Left lung (tissue), 10 donors: Measurements from ENCODE around the gene SERPINA9. TPM values are rescaled to one million over a fixed set of nuclear protein-coding genes. Genes with fewer than 3 reads are reported as not detected.
"Not testable (repeated sequence)": the region's sequence is repeated elsewhere in the genome, so short reads cannot be mapped to it uniquely, and the experiment has no call there.

ENCODE experiments used
- ATAC-seq: fragments of 200-7000 bp; cut with Tn5 transposase; one replicate; pipeline ENCODE4 v1.9.1; 2020; ENCODE audit warnings: moderate library complexity
- DNase-seq, 4 donors: peaks; one replicate each; pipeline ENCODE4 v3.0.0-alpha.2; 2013 to 2020
- H3K27ac ChIP-seq, 2 donors: fragments of 200-600 bp; sonication (generic) in 1 of 2; one replicate each; pipeline versions ENCODE4 v1.5.0 to v1.8.0; 2020 to 2021
- H3K27me3 ChIP-seq, 2 donors: fragments of 200-600 bp; sonication (generic) in 1 of 2; one replicate each; pipeline versions ENCODE4 v1.5.0 to v1.8.0; 2020 to 2021
- H3K36me3 ChIP-seq, 2 donors: fragments of 200-600 bp; sonication (generic) in 1 of 2; one replicate each; pipeline versions ENCODE4 v1.5.0 to v1.8.0; 2020 to 2021
- H3K4me1 ChIP-seq, 2 donors: fragments of 200-600 bp; one replicate each; pipeline ENCODE4 v1.8.0; 2021
- H3K4me3 ChIP-seq, 2 donors: fragments of 200-600 bp; sonication (generic) in 1 of 2; one replicate each; pipeline versions ENCODE4 v1.5.0 to v1.8.0; 2020 to 2021; ENCODE audit warnings: mild to moderate bottlenecking in 1 of 2
- H3K9me3 ChIP-seq, 2 donors: fragments of 200-600 bp; sonication (generic) in 1 of 2; one replicate each; pipeline versions ENCODE4 v1.5.0 to v1.8.0; 2020 to 2021
- intact Hi-C, 2 donors: fragments of 100-400 bp; cut with DNase I; formaldehyde crosslinking; loops; one replicate each; pipeline versions ENCODE4 v1.11.2 to v1.14.2; 2022
- polyA plus RNA-seq, 6 donors: library from polyadenylated mRNA; unstranded; fragments of 120-200 nt; gene quantifications; one replicate each; pipeline ENCODE4 v1.2.1, GENCODE V29; 2013; ENCODE audit not compliant: insufficient read length in 6 of 6
- total RNA-seq, 2 donors: library from RNA; stranded (reverse); fragmentation: NEBNext Ultra II Directional; extraction: Animal tissue kit (Norgen Biotek cat#: 25700); gene quantifications; one replicate each; pipeline ENCODE4 v1.2.1, GENCODE V29; 2021
- TF ChIP-seq, protein P1 (sequence below), 2 donors: fragments of 200-600 bp; sonication (generic) in 1 of 2; IDR thresholded peaks; one replicate each; pipeline versions ENCODE4 v1.5.0 to v1.8.0; 2021; ENCODE audit warnings: antibody characterized with exemption in 2 of 2
- donor health status: DM: no; HTN: yes; CAD: no.
- donor health status: DM: no; HTN: no; CAD: no.

Gene SERPINA9
- total and polyA plus RNA-seq, 8 donors: not detected

DNA sequence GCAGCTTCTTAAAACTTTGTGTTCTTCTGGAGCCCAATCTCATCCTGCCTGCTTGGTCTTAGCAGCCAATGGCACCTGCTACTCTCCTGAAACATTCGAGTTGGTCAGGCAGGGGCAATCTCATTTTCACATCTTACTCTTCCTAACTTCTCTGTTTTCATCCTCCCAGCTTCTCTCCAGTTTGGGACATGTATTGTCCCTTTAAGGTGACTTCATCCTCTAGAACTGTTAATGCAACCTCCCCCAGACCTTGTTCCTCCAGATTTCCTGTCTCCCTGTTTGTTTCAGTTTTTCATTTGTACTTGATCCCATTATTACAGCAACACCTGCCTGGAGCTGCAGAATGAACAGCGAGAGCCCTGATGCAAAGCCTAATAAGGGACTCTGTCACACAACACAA, 54.7 kb downstream of the SERPINA9 start:
- H3K9me3 ChIP-seq: no peaks in the 10 kb centered on the region
- peaks cover 0 to 6% of the 10 kb centered on the region in 2 donors for H3K4me1 ChIP-seq
- peaks cover 0 to 15% of the 10 kb centered on the region in 2 donors for H3K27me3 ChIP-seq
- no peaks in the 10 kb centered on the region for H3K36me3 ChIP-seq
- TF ChIP-seq, protein P1, sequence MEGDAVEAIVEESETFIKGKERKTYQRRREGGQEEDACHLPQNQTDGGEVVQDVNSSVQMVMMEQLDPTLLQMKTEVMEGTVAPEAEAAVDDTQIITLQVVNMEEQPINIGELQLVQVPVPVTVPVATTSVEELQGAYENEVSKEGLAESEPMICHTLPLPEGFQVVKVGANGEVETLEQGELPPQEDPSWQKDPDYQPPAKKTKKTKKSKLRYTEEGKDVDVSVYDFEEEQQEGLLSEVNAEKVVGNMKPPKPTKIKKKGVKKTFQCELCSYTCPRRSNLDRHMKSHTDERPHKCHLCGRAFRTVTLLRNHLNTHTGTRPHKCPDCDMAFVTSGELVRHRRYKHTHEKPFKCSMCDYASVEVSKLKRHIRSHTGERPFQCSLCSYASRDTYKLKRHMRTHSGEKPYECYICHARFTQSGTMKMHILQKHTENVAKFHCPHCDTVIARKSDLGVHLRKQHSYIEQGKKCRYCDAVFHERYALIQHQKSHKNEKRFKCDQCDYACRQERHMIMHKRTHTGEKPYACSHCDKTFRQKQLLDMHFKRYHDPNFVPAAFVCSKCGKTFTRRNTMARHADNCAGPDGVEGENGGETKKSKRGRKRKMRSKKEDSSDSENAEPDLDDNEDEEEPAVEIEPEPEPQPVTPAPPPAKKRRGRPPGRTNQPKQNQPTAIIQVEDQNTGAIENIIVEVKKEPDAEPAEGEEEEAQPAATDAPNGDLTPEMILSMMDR (IDR thresholded peaks at IDR 0.05): no peak
- intact Hi-C loops: no loop called here
- H3K4me3 ChIP-seq: no peak overlapping the region
- no peak for DNase-seq
- no peak overlapping the region for H3K27ac ChIP-seq
- no peak for ATAC-seq

DNA sequence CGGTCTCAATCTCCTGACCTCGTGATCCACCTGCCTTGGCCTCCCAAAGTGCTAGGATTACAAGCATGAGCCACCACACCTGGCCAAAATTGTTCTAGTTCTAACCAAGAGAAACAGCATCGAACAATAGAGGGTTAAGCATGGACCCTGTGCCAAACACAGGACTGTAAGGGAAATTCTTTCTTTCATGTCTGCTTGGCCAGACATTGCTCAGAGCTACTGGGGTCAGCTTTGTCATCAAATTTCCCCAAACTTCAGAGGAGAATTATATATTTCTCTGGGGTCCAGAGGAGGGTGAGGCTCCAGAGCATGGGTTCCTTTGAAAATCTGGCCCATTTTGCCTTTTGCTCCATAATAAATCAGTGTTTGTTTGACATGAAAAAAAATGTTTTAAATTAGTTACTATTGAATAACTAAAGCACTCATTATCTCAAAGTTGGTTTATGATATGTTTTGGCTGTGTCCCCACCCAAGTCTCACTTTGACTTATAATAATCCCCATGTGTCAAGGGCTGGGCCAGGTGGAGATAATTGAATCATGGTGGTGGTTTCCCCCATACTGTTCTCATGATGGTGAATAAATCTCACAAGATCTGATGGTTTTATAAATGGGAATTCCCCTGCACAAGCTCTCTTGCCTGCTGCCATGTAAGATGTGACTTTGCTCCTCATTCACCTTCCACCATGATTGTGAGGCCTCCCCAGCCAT, 58.3 kb downstream of the SERPINA9 start:
- H3K36me3 ChIP-seq, H3K4me3 ChIP-seq, H3K9me3 ChIP-seq, intact Hi-C loops, DNase-seq, ATAC-seq, H3K27me3 ChIP-seq, H3K4me1 ChIP-seq, H3K27ac ChIP-seq: not testable (repeated sequence)

Other genes starting within 250 kb of the SERPINA9 start
- not detected for gene SERPINA10, start 182.9 kb downstream of the SERPINA9 start, total RNA-seq
- under 1 TPM; 0.06 to 0.10 (median 0.08) TPM for gene SERPINA10, start 182.9 kb downstream of the SERPINA9 start, polyA plus RNA-seq
- not detected for gene SERPINA6, start 152.9 kb downstream of the SERPINA9 start, total RNA-seq
- gene SERPINA6, start 152.9 kb downstream of the SERPINA9 start, polyA plus RNA-seq: under 1 TPM in 4 of 6 donors, not detected in 2; 0.08 to 0.28 (median 0.14) TPM
- not detected for gene SERPINA2, start 109.5 kb downstream of the SERPINA9 start, total RNA-seq
- gene SERPINA2, start 109.5 kb downstream of the SERPINA9 start, polyA plus RNA-seq: not detected
- gene SERPINA1, start 87.6 kb downstream of the SERPINA9 start, total RNA-seq: 1,000 to 10,000 TPM; 1,065 to 1,514 TPM
- 10 to 100 TPM in 2 of 6 donors, 1 to 10 TPM in 4; 5.1 to 18.5 (median 5.5) TPM for gene SERPINA1, start 87.6 kb downstream of the SERPINA9 start, polyA plus RNA-seq
- not detected for gene SERPINA11, start 23.4 kb downstream of the SERPINA9 start, total RNA-seq
- under 1 TPM in 2 of 6 donors, not detected in 4; 0.14 TPM for gene SERPINA11, start 23.4 kb downstream of the SERPINA9 start, polyA plus RNA-seq
- gene SERPINA12, start 33.3 kb upstream of the SERPINA9 start, total RNA-seq: not detected
- gene SERPINA12, start 33.3 kb upstream of the SERPINA9 start, polyA plus RNA-seq: not detected
- gene SERPINA4, start 85.2 kb upstream of the SERPINA9 start, total RNA-seq: not detected
- gene SERPINA4, start 85.2 kb upstream of the SERPINA9 start, polyA plus RNA-seq: 1 to 10 TPM; 1.0 to 2.7 (median 1.3) TPM
- gene SERPINA5, start 105.2 kb upstream of the SERPINA9 start, total RNA-seq: 1 to 10 TPM; 1.1 to 3.2 TPM
- under 1 TPM; 0.26 to 0.84 (median 0.53) TPM for gene SERPINA5, start 105.2 kb upstream of the SERPINA9 start, polyA plus RNA-seq
- 100 to 1,000 TPM in 1 of 2 donors, 10 to 100 TPM in 1; 24.6 to 198 TPM for gene SERPINA3, start 136.2 kb upstream of the SERPINA9 start, total RNA-seq
- gene SERPINA3, start 136.2 kb upstream of the SERPINA9 start, polyA plus RNA-seq: 1 to 10 TPM; 1.1 to 1.9 (median 1.4) TPM